GM12872 (cell line): ENCODE results near the gene SPINK14.

ENCODE experiments used
- CTCF ChIP-seq: IDR thresholded peaks from 3 replicates; pipeline ENCODE4 v1.5.1; 2011; ENCODE audit warnings: low read depth, mild to moderate bottlenecking, low read length, moderate library complexity; ENCODE audit not compliant: insufficient read depth

Gene SPINK14

GRCh38 chr5:148168246-148168645 is at the start of gene SPINK14:
TSS of gene SPINK14 (plus strand) at chr5:148168546. CDS start at chr5:148169733, 1,187 bp downstream.
- no peak for TF ChIP-seq CTCF

GRCh38 chr5:148120317-148120716 is 48.0 kb upstream of the SPINK14 start:
- no peak for TF ChIP-seq CTCF

GRCh38 chr5:148125641-148126040 is 42.7 kb upstream of the SPINK14 start:
- TF ChIP-seq CTCF = no peak

- no peak for TF ChIP-seq CTCF
These were observed 33.0 kb upstream of the SPINK14 start for GRCh38 chr5:148135091-148136048.

GRCh38 chr5:148140846-148141245 is 27.5 kb upstream of the SPINK14 start:
- TF ChIP-seq CTCF = no peak

- TF ChIP-seq CTCF = no peak
These were observed 26.7 kb upstream of the SPINK14 start for GRCh38 chr5:148141645-148142044.

- TF ChIP-seq CTCF = no peak
These were observed 22.4 kb upstream of the SPINK14 start for GRCh38 chr5:148145916-148146315.
